A204.1 (cell line): ENCODE measurements around the gene TENM4.

Experiments
- FAIRE-seq: peaks from 2 replicates; lab custom pipeline; 2012; peaks lifted over from hg19 to GRCh38; lab: Jason Lieb, UNC

The TENM4 gene

GRCh38 chr11:79110796-79111195 is 330.0 kb downstream of the TENM4 start:
- FAIRE-seq = no peak

DNA sequence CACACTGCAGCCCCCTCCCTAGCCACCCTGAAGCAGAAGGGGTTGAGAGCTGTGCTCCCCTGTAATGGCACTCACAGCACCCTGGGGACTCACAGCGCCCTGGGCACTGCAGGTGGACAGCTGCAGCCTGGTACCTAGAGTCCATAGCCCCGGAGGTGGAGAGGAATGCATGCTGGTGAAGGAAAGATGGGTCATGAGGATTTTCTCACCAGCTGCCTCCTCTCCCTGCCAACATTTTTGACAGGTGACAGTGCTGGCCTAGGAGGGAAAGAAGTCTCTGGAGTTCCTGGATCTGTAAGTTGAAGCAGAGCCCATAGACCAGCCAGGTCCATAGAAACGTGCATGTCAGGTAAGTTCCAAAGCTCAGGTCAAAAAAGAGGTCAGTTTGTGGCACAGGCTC is 330.5 kb downstream of the TENM4 start:
- FAIRE-seq = no peak

DNA sequence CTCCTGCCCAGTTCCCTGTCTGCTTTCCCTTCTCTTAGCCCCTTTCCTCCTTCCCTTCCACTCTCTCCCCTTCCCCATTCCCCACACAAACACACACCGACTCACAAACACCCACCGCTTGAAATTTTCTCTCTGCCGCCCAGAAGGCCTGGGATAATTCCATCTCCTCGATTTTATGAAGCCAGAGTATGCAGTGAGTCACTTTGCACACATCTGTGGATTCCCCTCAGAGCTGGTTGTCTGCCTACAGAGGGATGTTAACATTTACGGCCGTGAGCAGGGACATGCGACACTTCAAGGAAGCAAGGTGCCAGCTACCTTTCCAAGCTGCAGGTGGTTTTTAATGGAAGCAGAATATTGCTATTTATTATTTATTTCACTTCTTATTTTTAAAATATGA is 332.0 kb downstream of the TENM4 start:
- no peak for FAIRE-seq

- FAIRE-seq = no peak
These were observed 338.0 kb downstream of the TENM4 start for GRCh38 chr11:79102840-79103239.

- FAIRE-seq = no peak
These were observed 339.2 kb downstream of the TENM4 start for GRCh38 chr11:79101656-79102055.

DNA sequence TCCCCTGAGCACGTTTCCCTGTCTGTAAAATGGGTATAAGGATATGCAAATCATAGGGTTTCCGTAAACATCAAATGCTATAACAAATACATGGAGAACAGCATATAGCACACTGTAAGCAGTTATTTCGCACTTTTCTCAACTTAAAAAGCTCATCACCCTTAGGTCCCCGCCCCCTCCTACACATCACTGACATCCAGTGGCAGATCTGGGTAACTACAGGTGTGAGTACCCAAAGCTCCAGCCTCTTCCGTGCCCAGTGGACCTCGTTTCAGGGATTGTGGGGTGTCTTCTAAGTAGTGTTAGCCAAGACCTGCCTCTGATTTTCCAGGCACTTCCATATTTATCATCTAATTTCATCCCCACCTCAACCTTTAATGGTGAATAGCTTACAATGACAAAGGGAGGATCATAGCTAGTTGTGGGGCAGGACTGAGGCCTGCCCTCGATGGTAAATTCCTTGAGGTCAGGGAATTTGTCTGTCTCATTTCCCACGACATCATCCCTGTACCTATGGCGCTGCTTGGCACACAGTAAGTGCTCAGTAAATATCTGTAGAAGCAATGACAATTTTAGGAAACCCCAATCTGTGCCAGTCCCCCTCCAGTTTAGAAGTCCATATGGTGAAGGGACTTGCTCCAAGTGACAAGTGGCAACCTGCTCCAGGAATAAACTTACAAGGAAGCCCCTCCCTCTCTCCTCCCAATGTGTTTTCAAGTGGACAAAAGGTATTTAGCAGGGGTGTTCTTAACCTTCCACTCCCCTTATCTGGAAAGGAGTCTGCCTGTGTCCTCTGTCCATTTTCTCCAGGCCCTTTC is 340.5 kb downstream of the TENM4 start:
- no peak for FAIRE-seq

- FAIRE-seq = no peak
These were observed 342.7 kb downstream of the TENM4 start for GRCh38 chr11:79098146-79098545.

GRCh38 chr11:79097246-79097875 is 343.5 kb downstream of the TENM4 start:
- no peak for FAIRE-seq

GRCh38 chr11:79095424-79095823 is 345.4 kb downstream of the TENM4 start:
- no peak for FAIRE-seq

- no peak for FAIRE-seq
These were observed 346.2 kb downstream of the TENM4 start for GRCh38 chr11:79094616-79095015.

- no peak for FAIRE-seq
These were observed 348.0 kb downstream of the TENM4 start for GRCh38 chr11:79092791-79093353.

- no peak for FAIRE-seq
These were observed 350.6 kb downstream of the TENM4 start for GRCh38 chr11:79090191-79090705.

- FAIRE-seq = no peak
These were observed 351.2 kb downstream of the TENM4 start for GRCh38 chr11:79089601-79090000.

DNA sequence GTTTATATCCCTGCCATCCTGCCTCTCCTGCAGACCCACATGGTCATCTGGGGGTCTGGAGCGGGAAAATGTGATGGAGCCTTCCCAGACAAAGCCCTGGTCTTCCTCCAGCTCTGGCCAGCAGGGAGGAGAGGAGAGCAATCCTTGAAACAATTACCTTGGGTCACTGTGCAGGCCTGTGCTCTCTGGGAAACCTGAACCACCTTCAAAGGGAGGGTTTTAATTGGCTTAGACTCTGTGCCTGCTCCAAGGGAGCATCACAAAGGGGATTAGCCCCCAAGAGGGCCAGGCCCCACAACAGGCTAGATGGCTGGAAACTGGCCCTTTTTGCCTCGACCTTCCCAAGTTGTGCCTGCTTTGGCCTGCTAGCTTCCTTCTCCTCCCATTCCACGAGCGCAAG is 351.9 kb downstream of the TENM4 start:
- no peak for FAIRE-seq

GRCh38 chr11:79087961-79088318 is 352.9 kb downstream of the TENM4 start:
- no peak for FAIRE-seq

DNA sequence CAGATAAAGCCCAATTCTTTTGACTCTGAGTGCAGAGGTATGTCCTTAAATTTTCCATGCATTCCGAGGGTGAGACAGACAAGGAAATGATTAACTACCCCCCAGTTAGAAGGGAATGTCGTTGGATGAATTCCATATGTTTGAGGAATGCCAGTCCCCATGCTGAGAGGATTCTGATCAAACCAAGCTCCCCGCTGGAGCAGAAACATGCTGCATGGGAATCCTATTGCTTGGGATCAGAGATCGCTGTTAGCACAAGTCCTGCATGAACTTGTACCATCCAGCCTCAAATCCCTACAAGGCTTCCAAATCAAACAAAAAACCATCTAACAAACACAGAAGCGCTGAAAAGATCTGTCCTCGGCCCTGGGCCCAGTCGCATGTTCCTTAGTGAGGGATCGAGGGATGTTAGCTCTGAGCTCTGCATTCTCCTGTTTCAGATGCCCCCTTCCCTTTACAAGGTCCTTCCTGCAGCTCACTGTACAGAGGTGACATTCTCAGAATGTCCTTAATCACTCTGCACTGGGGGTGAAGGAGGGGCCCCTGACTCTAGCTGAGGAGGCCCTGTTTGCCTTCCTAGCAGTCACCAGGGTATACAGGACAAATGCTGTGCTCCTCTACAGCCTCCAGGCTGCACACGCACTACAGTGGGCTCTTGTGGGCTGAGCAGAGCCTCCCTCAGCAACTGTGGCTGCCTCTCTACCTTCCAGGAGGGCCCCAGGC is 353.4 kb downstream of the TENM4 start:
- FAIRE-seq = no peak

DNA sequence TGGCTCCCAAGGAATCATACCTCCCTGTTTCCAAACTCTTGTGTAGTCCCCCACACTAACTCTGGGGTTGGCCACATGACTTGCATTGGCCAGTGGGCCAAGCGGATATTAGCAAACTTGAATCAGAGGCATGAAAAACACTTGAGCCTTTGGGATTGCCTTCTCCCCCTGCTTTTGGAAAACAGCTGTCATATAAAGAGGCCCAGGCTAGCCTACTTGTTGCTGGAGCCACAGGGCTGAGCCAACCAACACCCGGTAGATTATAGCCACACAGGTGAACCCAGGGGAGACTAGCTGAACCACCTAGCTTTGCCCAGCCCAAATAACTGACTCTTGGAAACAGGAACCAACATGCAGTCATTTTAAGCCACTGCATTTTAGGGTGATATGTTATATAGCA is 354.8 kb downstream of the TENM4 start:
- FAIRE-seq = no peak

- FAIRE-seq = no peak
These were observed 356.4 kb downstream of the TENM4 start for GRCh38 chr11:79084382-79084781.

- no peak for FAIRE-seq
These were observed 357.5 kb downstream of the TENM4 start for GRCh38 chr11:79083352-79083751.

DNA sequence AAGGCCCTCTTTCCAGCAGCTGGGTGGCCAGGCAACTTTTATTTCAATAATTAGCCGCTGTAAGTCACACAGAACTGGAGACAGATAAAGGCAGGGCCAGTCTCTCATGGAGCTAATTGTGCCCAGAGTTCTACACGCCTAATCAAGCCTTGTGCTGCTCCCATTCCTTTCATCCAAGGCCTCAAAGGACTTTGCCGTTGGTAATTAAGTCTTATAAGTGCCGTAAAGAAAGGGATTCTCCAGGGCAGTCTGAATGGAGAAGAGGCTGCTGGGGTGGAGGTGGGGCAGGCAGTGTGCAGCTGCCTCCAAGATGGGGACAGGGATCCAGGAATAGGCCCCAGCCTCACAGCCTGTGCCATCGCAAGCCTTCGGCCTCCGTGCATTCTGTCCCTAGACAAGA is 357.9 kb downstream of the TENM4 start:
- no peak for FAIRE-seq

DNA sequence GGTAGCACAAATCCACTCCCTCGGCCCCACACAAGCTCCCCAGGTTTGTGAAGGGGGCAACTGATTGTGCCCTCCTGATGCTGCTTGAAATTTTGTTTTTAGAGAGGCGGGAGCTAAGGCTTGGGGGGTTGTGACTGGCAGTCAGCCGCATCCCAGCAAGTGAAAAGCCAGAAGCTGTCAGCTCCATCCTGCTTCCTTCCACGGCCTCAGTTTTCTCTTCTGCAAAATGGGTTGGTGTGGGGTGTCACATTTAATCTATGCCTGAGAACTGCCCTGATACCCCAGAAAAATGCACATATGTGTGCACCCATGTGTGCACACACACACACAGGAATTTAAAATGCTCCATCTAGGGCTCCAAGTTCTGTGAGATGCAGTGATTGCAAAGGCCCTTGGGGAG is 358.6 kb downstream of the TENM4 start:
- no peak for FAIRE-seq

- no peak for FAIRE-seq
These were observed 359.3 kb downstream of the TENM4 start for GRCh38 chr11:79081471-79082031.

- FAIRE-seq = no peak
These were observed 360.3 kb downstream of the TENM4 start for GRCh38 chr11:79080551-79080950.
